ENCODE results near the gene BIRC3.

GRCh38 chr11:102307727-102308038, 9.6 kb upstream of the BIRC3 start:
- TF ChIP-seq GABPA (IDR thresholded peaks at IDR 0.05; ENCODE audit: borderline replicate concordance, insufficient read depth, low read length) = no peak
- no peak for TF ChIP-seq CTCF (IDR thresholded peaks at IDR 0.05; ENCODE audit: control extremely low read depth in 1 of 3, insufficient read depth in 1 of 3, low read depth in 1 of 3, low read length in 3 of 3)
- no peak for TF ChIP-seq HDAC2 (IDR thresholded peaks at IDR 0.05; ENCODE audit: borderline replicate concordance in 1 of 2, low read depth in 2 of 2, low read length in 2 of 2)
- TF ChIP-seq TCF12 (IDR thresholded peaks at IDR 0.05; ENCODE audit: low read depth, low read length) = no peak
- no peak for TF ChIP-seq RXRA (IDR thresholded peaks at IDR 0.05; ENCODE audit: insufficient read depth, low read depth, low read length)
- TF ChIP-seq SP1 (IDR thresholded peaks at IDR 0.05; ENCODE audit: low read depth, low read length) = no peak
- no peak for TF ChIP-seq EZH2 (IDR thresholded peaks at IDR 0.05; ENCODE audit: low read depth, low read length, severe bottlenecking)
- TF ChIP-seq TAF1 (IDR thresholded peaks at IDR 0.05; ENCODE audit: low read depth, low read length) = no peak
- TF ChIP-seq CHD2 (IDR thresholded peaks at IDR 0.05; ENCODE audit: low read length) = no peak
- no peak for TF ChIP-seq POLR2A (IDR thresholded peaks at IDR 0.05; ENCODE audit: control extremely low read depth in 1 of 2, low read depth in 2 of 2, low read length in 2 of 2)
